Liver (tissue), 3 donors: ENCODE data around the gene DCPS.

Source experiments
- ATF3 ChIP-seq: IDR thresholded peaks from 2 replicates; pipeline ENCODE4 v1.6.1; 2016; ENCODE audit warnings: antibody characterized with exemption
- EGR1 ChIP-seq, 2 donors: IDR thresholded peaks; 2 replicates each; pipeline ENCODE4 v1.6.1; 2016 to 2018; ENCODE audit warnings: antibody characterized with exemption in 2 of 2, low read depth in 2 of 2
- FOXA1 ChIP-seq: IDR thresholded peaks from 2 replicates; pipeline ENCODE4 v1.6.1; 2016; ENCODE audit warnings: antibody characterized with exemption
- GABPA ChIP-seq, 2 donors: IDR thresholded peaks in 1 of 2; conservative IDR thresholded peaks in 1 of 2; 2 replicates each; pipeline ENCODE4 v1.6.1; 2016; ENCODE audit warnings: antibody characterized with exemption in 2 of 2, mild to moderate bottlenecking in 1 of 2, moderate library complexity in 1 of 2
- HNF4A ChIP-seq, 2 donors: conservative IDR thresholded peaks; 2 replicates each; pipeline ENCODE4 v1.6.1; 2016; ENCODE audit warnings: antibody characterized with exemption in 2 of 2, mild to moderate bottlenecking in 2 of 2
- JUND ChIP-seq, 2 donors: IDR thresholded peaks; 2 replicates each; pipeline ENCODE4 v1.6.1; 2016; ENCODE audit warnings: antibody characterized with exemption in 2 of 2
- MAX ChIP-seq: IDR thresholded peaks from 2 replicates; pipeline ENCODE4 v1.6.1; 2016; ENCODE audit warnings: antibody characterized with exemption
- RAD21 ChIP-seq, 2 donors: IDR thresholded peaks; 2 replicates each; pipeline ENCODE4 v1.6.1; 2016; ENCODE audit warnings: antibody characterized with exemption in 2 of 2, mild to moderate bottlenecking in 2 of 2
- RXRA ChIP-seq, 2 donors: IDR thresholded peaks; 2 replicates each; pipeline ENCODE4 v1.6.1; 2017 to 2018; ENCODE audit warnings: antibody characterized with exemption in 2 of 2, mild to moderate bottlenecking in 1 of 2
- SP1 ChIP-seq: IDR thresholded peaks from 2 replicates; pipeline ENCODE4 v1.6.1; 2018; ENCODE audit warnings: antibody characterized with exemption, mild to moderate bottlenecking
- TAF1 ChIP-seq: conservative IDR thresholded peaks from 2 replicates; pipeline ENCODE4 v1.6.1; 2016; ENCODE audit warnings: antibody characterized with exemption, mild to moderate bottlenecking
- YY1 ChIP-seq: IDR thresholded peaks from 2 replicates; pipeline ENCODE4 v1.6.1; 2016; ENCODE audit warnings: antibody characterized with exemption, mild to moderate bottlenecking
- TF ChIP-seq, protein P1 (sequence below): fragments of 150-350 bp; IDR thresholded peaks from 2 replicates; pipeline ENCODE4 v1.5.1; 2017; ENCODE audit warnings: improper control_type of control experiment, low read depth, low read length; ENCODE audit not compliant: missing input control
- TF ChIP-seq, protein P2 (sequence below): IDR thresholded peaks from 2 replicates; pipeline ENCODE4 v1.6.1; 2016; ENCODE audit warnings: antibody characterized with exemption, mild to moderate bottlenecking
- donor health status: healthy.
- donor health status: healthy.

GRCh38 chr11:126263489-126263888, 40.4 kb upstream of the DCPS start:
- TF ChIP-seq, protein P1, sequence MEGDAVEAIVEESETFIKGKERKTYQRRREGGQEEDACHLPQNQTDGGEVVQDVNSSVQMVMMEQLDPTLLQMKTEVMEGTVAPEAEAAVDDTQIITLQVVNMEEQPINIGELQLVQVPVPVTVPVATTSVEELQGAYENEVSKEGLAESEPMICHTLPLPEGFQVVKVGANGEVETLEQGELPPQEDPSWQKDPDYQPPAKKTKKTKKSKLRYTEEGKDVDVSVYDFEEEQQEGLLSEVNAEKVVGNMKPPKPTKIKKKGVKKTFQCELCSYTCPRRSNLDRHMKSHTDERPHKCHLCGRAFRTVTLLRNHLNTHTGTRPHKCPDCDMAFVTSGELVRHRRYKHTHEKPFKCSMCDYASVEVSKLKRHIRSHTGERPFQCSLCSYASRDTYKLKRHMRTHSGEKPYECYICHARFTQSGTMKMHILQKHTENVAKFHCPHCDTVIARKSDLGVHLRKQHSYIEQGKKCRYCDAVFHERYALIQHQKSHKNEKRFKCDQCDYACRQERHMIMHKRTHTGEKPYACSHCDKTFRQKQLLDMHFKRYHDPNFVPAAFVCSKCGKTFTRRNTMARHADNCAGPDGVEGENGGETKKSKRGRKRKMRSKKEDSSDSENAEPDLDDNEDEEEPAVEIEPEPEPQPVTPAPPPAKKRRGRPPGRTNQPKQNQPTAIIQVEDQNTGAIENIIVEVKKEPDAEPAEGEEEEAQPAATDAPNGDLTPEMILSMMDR: no peak
- no peak for TF ChIP-seq FOXA1
- no peak for TF ChIP-seq YY1
- TF ChIP-seq GABPA (IDR thresholded peaks at IDR 0.05 in 1 of 2, conservative IDR thresholded peaks at IDR 0.05 in 1 of 2): no peak
- no peak for TF ChIP-seq RAD21 (IDR thresholded peaks at IDR 0.05)
- no peak for TF ChIP-seq TAF1
- no peak for TF ChIP-seq ATF3
- TF ChIP-seq, protein P2, sequence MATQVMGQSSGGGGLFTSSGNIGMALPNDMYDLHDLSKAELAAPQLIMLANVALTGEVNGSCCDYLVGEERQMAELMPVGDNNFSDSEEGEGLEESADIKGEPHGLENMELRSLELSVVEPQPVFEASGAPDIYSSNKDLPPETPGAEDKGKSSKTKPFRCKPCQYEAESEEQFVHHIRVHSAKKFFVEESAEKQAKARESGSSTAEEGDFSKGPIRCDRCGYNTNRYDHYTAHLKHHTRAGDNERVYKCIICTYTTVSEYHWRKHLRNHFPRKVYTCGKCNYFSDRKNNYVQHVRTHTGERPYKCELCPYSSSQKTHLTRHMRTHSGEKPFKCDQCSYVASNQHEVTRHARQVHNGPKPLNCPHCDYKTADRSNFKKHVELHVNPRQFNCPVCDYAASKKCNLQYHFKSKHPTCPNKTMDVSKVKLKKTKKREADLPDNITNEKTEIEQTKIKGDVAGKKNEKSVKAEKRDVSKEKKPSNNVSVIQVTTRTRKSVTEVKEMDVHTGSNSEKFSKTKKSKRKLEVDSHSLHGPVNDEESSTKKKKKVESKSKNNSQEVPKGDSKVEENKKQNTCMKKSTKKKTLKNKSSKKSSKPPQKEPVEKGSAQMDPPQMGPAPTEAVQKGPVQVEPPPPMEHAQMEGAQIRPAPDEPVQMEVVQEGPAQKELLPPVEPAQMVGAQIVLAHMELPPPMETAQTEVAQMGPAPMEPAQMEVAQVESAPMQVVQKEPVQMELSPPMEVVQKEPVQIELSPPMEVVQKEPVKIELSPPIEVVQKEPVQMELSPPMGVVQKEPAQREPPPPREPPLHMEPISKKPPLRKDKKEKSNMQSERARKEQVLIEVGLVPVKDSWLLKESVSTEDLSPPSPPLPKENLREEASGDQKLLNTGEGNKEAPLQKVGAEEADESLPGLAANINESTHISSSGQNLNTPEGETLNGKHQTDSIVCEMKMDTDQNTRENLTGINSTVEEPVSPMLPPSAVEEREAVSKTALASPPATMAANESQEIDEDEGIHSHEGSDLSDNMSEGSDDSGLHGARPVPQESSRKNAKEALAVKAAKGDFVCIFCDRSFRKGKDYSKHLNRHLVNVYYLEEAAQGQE: no peak
- no peak for TF ChIP-seq RXRA (IDR thresholded peaks at IDR 0.05)
- no peak for TF ChIP-seq HNF4A (conservative IDR thresholded peaks at IDR 0.05)
- TF ChIP-seq JUND (IDR thresholded peaks at IDR 0.05): no peak
- TF ChIP-seq EGR1 (IDR thresholded peaks at IDR 0.05; ENCODE audit: low read depth in 2 of 2): no peak
- no peak for TF ChIP-seq MAX
- TF ChIP-seq SP1: no peak
